SK-N-SH (cell line): ENCODE results near the gene STARD8. TPM values are rescaled to one million over a fixed set of nuclear protein-coding genes. Genes with fewer than 3 reads are reported as not detected.

Experiments
- CTCF ChIA-PET: fragments of 300-600, 350-600 bp; formaldehyde crosslinking; extraction: SDS; loops from one replicate; lab custom pipeline; 2021; lab: Yijun Ruan, JAX
- POLR2A ChIA-PET: fragments of 350-600 bp; sonication (Branson Sonifier 250); formaldehyde crosslinking; extraction: SDS; loops from one replicate; lab custom pipeline; 2020; ENCODE audit warnings: antibody characterized with exemption, inconsistent platforms; lab: Yijun Ruan, JAX
- DNase-seq: peaks from one replicate; pipeline ENCODE4 v3.0.0; 2012
- H2AFZ ChIP-seq: fragments of 200-600 bp; sonication (generic); 2 replicates; pipeline ENCODE4 v1.8.1; 2016; ENCODE audit warnings: antibody characterized with exemption, mild to moderate bottlenecking, low read depth
- H3F3A ChIP-seq: fragments of 200-600 bp; sonication (generic); replicated peaks from 2 replicates; pipeline ENCODE3; 2016; ENCODE audit warnings: antibody characterized with exemption, mild to moderate bottlenecking; ENCODE audit not compliant: insufficient read depth
- H3K27ac ChIP-seq, 2 experiments: fragments of 200-500 bp in 1 of 2; fragments of 200-600 bp in 1 of 2; sonication (Bioruptor generic) in 1 of 2; sonication (generic), shearing (Covaris generic) in 1 of 2; 2 replicates each; pipeline versions ENCODE4 v1.5.1 to v1.6.1; 2014 to 2016; ENCODE audit warnings: low read depth in 2 of 2, inconsistent platforms in 1 of 2, low read length in 1 of 2, mild to moderate bottlenecking in 1 of 2, mixed read lengths in 1 of 2
- H3K27me3 ChIP-seq: fragments of 200-600 bp; sonication (generic), shearing (Covaris generic); 2 replicates; pipeline ENCODE4 v1.6.1; 2016; ENCODE audit warnings: mixed run types; ENCODE audit not compliant: insufficient read depth
- H3K36me3 ChIP-seq, 2 experiments: fragments of 200-500 bp in 1 of 2; fragments of 200-600 bp in 1 of 2; sonication (Bioruptor generic) in 1 of 2; sonication (generic) in 1 of 2; replicated peaks in 1 of 2; 2 replicates each; pipeline versions ENCODE3 to v1.5.1; 2014 to 2016; ENCODE audit warnings: low read length in 1 of 2, mild to moderate bottlenecking in 1 of 2; ENCODE audit not compliant: insufficient read depth in 2 of 2, control insufficient read depth in 1 of 2
- H3K4me1 ChIP-seq, 2 experiments: fragments of 200-500 bp in 1 of 2; fragments of 200-600 bp in 1 of 2; sonication (Bioruptor generic) in 1 of 2; sonication (generic), shearing (Covaris generic) in 1 of 2; 2 replicates each; pipeline versions ENCODE4 v1.5.1 to v1.6.1; 2014 to 2016; ENCODE audit warnings: low read depth in 1 of 2, low read length in 1 of 2, mixed run types in 1 of 2; ENCODE audit not compliant: insufficient read depth in 2 of 2, control insufficient read depth in 1 of 2
- H3K4me2 ChIP-seq: fragments of 200-600 bp; sonication (generic), shearing (Covaris generic); 2 replicates; pipeline ENCODE4 v1.6.1; 2017; ENCODE audit warnings: mixed run types
- H3K4me3 ChIP-seq, 2 experiments: fragments of 200-500 bp in 1 of 2; fragments of 200-600 bp in 1 of 2; sonication (Bioruptor generic) in 1 of 2; sonication (generic), shearing (Covaris generic) in 1 of 2; 2 replicates each; pipeline versions ENCODE4 v1.5.1 to v1.8.1; 2014 to 2016; ENCODE audit warnings: low read depth in 2 of 2, inconsistent platforms in 1 of 2, low read length in 1 of 2, mild to moderate bottlenecking in 1 of 2, mixed read lengths in 1 of 2, moderate library complexity in 1 of 2
- H3K79me2 ChIP-seq: fragments of 200-600 bp; sonication (generic); 2 replicates; pipeline ENCODE4 v1.8.1; 2017; ENCODE audit warnings: mild to moderate bottlenecking; ENCODE audit not compliant: insufficient read depth
- H3K9ac ChIP-seq: fragments of 200-600 bp; sonication (generic); 2 replicates; pipeline ENCODE4 v1.6.1; 2017; ENCODE audit warnings: mixed run types
- H3K9me2 ChIP-seq: fragments of 200-600 bp; sonication (generic); 2 replicates; pipeline ENCODE4 v1.6.1; 2017; ENCODE audit warnings: mixed run types
- H3K9me3 ChIP-seq: fragments of 200-600 bp; sonication (generic); 2 replicates; pipeline ENCODE4 v1.6.1; 2017; ENCODE audit warnings: mixed run types, mild to moderate bottlenecking, moderate library complexity
- H4K20me1 ChIP-seq: fragments of 200-600 bp; sonication (generic); 2 replicates; pipeline ENCODE4 v1.6.1; 2017; ENCODE audit warnings: mild to moderate bottlenecking, mixed run types; ENCODE audit not compliant: insufficient read depth
- FOXJ3 ChIP-seq: sonication (generic); formaldehyde crosslinking; IDR thresholded peaks from 2 replicates; pipeline ENCODE4 v1.5.1; 2020; ENCODE audit warnings: mild to moderate bottlenecking, missing genetic modification reagents
- GABPA ChIP-seq: IDR thresholded peaks from 2 replicates; pipeline ENCODE4 v1.4.0; 2012; ENCODE audit warnings: low read depth, mild to moderate bottlenecking
- TAF1 ChIP-seq: IDR thresholded peaks from 2 replicates; pipeline ENCODE4 v1.6.1; 2012; ENCODE audit warnings: low read depth, mild to moderate bottlenecking, low read length, moderate library complexity, borderline replicate concordance
- TCF12 ChIP-seq: IDR thresholded peaks from 2 replicates; pipeline ENCODE4 v1.4.0; 2012
- WGBS: methylation state at CpG from one replicate; pipeline ENCODE4 v1.1.6; 2017; ENCODE audit warnings: low lambda C conversion rate; 5-methylcytosine and 5-hydroxymethylcytosine counted together
- polyA plus RNA-seq, 3 experiments: library from polyadenylated mRNA; depleted of rRNA; stranded (reverse); fragments of >200 nt; gene quantifications; 2 replicates each; pipeline ENCODE4 v1.2.3, GENCODE V29; 2012
- TF ChIP-seq, protein P1 (sequence below): fragments of 200-600 bp; sonication (generic); IDR thresholded peaks from 2 replicates; pipeline ENCODE4 v1.6.1; 2017; ENCODE audit warnings: antibody characterized with exemption, mild to moderate bottlenecking, moderate library complexity
- TF ChIP-seq, protein P2 (sequence below): IDR thresholded peaks from 2 replicates; pipeline ENCODE4; 2012
- TF ChIP-seq, protein P3 (sequence below): IDR thresholded peaks from 2 replicates; pipeline ENCODE4 v1.6.1; 2012; ENCODE audit warnings: mild to moderate bottlenecking, low read depth, low read length, moderate library complexity
- TF ChIP-seq, protein P4 (sequence below): IDR thresholded peaks from 2 replicates; pipeline ENCODE4 v1.4.0; 2012; ENCODE audit warnings: low read depth, borderline replicate concordance

The STARD8 gene
- polyA plus RNA-seq, 1 of the 3 experiments (the other 2 are of a cell fraction) = 2.6 TPM

DNA sequence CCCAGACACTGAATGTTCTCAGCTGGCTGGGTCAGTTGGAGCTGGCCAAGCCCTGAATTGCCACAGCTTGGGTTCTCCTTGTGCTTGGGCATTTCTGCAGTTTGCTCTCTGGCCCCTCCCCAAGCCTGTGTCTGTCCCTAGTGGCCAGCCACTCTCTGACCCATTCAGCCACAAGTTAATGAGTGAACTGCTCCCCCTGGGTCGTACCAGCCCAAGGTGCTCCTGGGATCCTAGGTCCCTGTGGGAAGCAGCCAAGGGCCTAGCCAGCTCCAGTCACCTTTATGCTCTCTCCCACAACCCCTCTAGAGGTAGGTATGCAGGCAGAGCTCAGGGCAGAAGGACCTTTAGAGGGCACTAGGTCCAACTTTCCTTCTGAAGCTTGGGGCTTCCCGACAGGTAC is 51.5 kb downstream of the STARD8 start:
- no peak for DNase-seq
- Histone ChIP-seq H3K9me2 (no peaks in the 10 kb centered on the region), H4K20me1 (no peaks in the 10 kb centered on the region), H3K4me1 (no peaks in the 10 kb centered on the region), H3K4me3 (no peak overlapping the region), H3K79me2 (peaks cover 8% of the 10 kb centered on the region; the same call in 1 of the 2 replicates), H3K4me2 (no peak overlapping the region), H3K27me3 (0 out of 2 replicates have a peak, but pooled peaks cover 7% of the 10 kb centered on the region), H3K9ac (no peak overlapping the region), H3F3A (no peaks in the 10 kb centered on the region), H3K9me3 (no peaks in the 10 kb centered on the region), H2AFZ (no peak overlapping the region), H3K36me3 (no peaks in the 10 kb centered on the region), H3K27ac (no peak overlapping the region)
- TF ChIP-seq FOXJ3 (CRISPR knock-in tag) (no peak), TAF1 (no peak), GABPA (no peak), TCF12 (no peak)
- TF ChIP-seq, protein P1, sequence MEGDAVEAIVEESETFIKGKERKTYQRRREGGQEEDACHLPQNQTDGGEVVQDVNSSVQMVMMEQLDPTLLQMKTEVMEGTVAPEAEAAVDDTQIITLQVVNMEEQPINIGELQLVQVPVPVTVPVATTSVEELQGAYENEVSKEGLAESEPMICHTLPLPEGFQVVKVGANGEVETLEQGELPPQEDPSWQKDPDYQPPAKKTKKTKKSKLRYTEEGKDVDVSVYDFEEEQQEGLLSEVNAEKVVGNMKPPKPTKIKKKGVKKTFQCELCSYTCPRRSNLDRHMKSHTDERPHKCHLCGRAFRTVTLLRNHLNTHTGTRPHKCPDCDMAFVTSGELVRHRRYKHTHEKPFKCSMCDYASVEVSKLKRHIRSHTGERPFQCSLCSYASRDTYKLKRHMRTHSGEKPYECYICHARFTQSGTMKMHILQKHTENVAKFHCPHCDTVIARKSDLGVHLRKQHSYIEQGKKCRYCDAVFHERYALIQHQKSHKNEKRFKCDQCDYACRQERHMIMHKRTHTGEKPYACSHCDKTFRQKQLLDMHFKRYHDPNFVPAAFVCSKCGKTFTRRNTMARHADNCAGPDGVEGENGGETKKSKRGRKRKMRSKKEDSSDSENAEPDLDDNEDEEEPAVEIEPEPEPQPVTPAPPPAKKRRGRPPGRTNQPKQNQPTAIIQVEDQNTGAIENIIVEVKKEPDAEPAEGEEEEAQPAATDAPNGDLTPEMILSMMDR = peak; percentile 13; the same call in 1 of the 2 replicates
- TF ChIP-seq, protein P2, sequence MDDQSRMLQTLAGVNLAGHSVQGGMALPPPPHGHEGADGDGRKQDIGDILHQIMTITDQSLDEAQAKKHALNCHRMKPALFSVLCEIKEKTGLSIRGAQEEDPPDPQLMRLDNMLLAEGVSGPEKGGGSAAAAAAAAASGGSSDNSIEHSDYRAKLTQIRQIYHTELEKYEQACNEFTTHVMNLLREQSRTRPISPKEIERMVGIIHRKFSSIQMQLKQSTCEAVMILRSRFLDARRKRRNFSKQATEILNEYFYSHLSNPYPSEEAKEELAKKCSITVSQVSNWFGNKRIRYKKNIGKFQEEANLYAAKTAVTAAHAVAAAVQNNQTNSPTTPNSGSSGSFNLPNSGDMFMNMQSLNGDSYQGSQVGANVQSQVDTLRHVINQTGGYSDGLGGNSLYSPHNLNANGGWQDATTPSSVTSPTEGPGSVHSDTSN = no peak
- TF ChIP-seq, protein P3, sequence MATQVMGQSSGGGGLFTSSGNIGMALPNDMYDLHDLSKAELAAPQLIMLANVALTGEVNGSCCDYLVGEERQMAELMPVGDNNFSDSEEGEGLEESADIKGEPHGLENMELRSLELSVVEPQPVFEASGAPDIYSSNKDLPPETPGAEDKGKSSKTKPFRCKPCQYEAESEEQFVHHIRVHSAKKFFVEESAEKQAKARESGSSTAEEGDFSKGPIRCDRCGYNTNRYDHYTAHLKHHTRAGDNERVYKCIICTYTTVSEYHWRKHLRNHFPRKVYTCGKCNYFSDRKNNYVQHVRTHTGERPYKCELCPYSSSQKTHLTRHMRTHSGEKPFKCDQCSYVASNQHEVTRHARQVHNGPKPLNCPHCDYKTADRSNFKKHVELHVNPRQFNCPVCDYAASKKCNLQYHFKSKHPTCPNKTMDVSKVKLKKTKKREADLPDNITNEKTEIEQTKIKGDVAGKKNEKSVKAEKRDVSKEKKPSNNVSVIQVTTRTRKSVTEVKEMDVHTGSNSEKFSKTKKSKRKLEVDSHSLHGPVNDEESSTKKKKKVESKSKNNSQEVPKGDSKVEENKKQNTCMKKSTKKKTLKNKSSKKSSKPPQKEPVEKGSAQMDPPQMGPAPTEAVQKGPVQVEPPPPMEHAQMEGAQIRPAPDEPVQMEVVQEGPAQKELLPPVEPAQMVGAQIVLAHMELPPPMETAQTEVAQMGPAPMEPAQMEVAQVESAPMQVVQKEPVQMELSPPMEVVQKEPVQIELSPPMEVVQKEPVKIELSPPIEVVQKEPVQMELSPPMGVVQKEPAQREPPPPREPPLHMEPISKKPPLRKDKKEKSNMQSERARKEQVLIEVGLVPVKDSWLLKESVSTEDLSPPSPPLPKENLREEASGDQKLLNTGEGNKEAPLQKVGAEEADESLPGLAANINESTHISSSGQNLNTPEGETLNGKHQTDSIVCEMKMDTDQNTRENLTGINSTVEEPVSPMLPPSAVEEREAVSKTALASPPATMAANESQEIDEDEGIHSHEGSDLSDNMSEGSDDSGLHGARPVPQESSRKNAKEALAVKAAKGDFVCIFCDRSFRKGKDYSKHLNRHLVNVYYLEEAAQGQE = no peak
- TF ChIP-seq, protein P4, sequence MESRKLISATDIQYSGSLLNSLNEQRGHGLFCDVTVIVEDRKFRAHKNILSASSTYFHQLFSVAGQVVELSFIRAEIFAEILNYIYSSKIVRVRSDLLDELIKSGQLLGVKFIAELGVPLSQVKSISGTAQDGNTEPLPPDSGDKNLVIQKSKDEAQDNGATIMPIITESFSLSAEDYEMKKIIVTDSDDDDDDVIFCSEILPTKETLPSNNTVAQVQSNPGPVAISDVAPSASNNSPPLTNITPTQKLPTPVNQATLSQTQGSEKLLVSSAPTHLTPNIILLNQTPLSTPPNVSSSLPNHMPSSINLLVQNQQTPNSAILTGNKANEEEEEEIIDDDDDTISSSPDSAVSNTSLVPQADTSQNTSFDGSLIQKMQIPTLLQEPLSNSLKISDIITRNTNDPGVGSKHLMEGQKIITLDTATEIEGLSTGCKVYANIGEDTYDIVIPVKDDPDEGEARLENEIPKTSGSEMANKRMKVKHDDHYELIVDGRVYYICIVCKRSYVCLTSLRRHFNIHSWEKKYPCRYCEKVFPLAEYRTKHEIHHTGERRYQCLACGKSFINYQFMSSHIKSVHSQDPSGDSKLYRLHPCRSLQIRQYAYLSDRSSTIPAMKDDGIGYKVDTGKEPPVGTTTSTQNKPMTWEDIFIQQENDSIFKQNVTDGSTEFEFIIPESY = no peak
- WGBS = 60% methylated on average over 2 of the region's 2 CpGs
- ChIA-PET POLR2A (no interaction called here), CTCF (interaction anchor here (0.6 kb wide), 1 partner anchor 100 kb away, joined by 3 read pairs; no protein-coding TSS in a partner anchor)
